NCI-H2107 treated with DMSO at 0.1 percent for 48 hours (cell line): ENCODE measurements around the gene STOM.
"Not testable (repeated sequence)": the region's sequence is repeated elsewhere in the genome, so short reads cannot be mapped to it uniquely, and the experiment has no call there.

Experiments used
- DNase-seq: peaks from one replicate; lab custom pipeline; 2025; ENCODE audit not compliant: unreplicated experiment; lab: John Stamatoyannopoulos, UW

Gene STOM

GRCh38 chr9:121301881-121302286 lies 68.2 kb downstream of the STOM start:
- DNase-seq, result no peak

- no peak for DNase-seq
Observed at GRCh38 chr9:121300283-121301119, 69.5 kb downstream of the STOM start.

- no peak for DNase-seq
Observed at GRCh38 chr9:121299467-121300282, 70.4 kb downstream of the STOM start.

- peak; percentile 24 for DNase-seq
Observed at GRCh38 chr9:121298689-121299466, 71.2 kb downstream of the STOM start.

- DNase-seq, result no peak
Observed at GRCh38 chr9:121298016-121298538, 72.0 kb downstream of the STOM start.

- no peak for DNase-seq
Observed at GRCh38 chr9:121297389-121297788, 72.7 kb downstream of the STOM start.

GRCh38 chr9:121296213-121297127 lies 73.6 kb downstream of the STOM start:
- DNase-seq, result no peak

- DNase-seq, result no peak
Observed at GRCh38 chr9:121295662-121296191, 74.3 kb downstream of the STOM start.

- no peak for DNase-seq
Observed at GRCh38 chr9:121294866-121295661, 75.0 kb downstream of the STOM start.

- no peak for DNase-seq
Observed at GRCh38 chr9:121294151-121294743, 75.8 kb downstream of the STOM start.

GRCh38 chr9:121292801-121293241 lies 77.2 kb downstream of the STOM start:
- DNase-seq, result no peak

- no peak for DNase-seq
Observed at GRCh38 chr9:121292051-121292450, 78.0 kb downstream of the STOM start.

GRCh38 chr9:121291536-121291935 lies 78.5 kb downstream of the STOM start:
- not testable (repeated sequence) for DNase-seq

- no peak for DNase-seq
Observed at GRCh38 chr9:121289772-121290370, 80.2 kb downstream of the STOM start.

GRCh38 chr9:121289026-121289771 lies 80.9 kb downstream of the STOM start:
- DNase-seq, result peak; percentile 53
